Epithelial cell of proximal tubule (primary cell): Measurements from ENCODE around the gene ZNF385B. TPM values are rescaled to one million over a fixed set of nuclear protein-coding genes. Genes with fewer than 3 reads are reported as not detected.
A peak's percentile ranks its signal among the peaks of the same experiment; 100 is the strongest.

ENCODE experiments used
- DNase-seq: peaks from one replicate; pipeline ENCODE4 v3.0.0-alpha.2; 2011; ENCODE audit warnings: low read depth
- H3K4me3 ChIP-seq: 2 replicates; pipeline ENCODE4 v1.5.1; 2011; ENCODE audit warnings: low read depth, mild to moderate bottlenecking, low read length
- CTCF ChIP-seq: conservative IDR thresholded peaks from 2 replicates; pipeline ENCODE4 v1.5.1; 2012; ENCODE audit warnings: low read depth, mild to moderate bottlenecking, low read length
- total RNA-seq: library from RNA; depleted of rRNA; stranded (reverse); fragments of >200 nt; gene quantifications from 2 replicates; pipeline ENCODE4 v1.2.3, GENCODE V29; 2015

Gene ZNF385B
- total RNA-seq, 1 donor from 2014 or later, result 0.69 TPM

- no peak for TF ChIP-seq CTCF
- no peak for DNase-seq
- H3K4me3 ChIP-seq, result no peak overlapping the region
Observed at GRCh38 chr2:179551539-179552045, 309.8 kb downstream of the ZNF385B start.

GRCh38 chr2:179550849-179551248 lies 310.6 kb downstream of the ZNF385B start:
- DNase-seq, result no peak
- no peak for TF ChIP-seq CTCF
- H3K4me3 ChIP-seq, result no peak overlapping the region

GRCh38 chr2:179550214-179550613 lies 311.2 kb downstream of the ZNF385B start:
- TF ChIP-seq CTCF, result no peak
- no peak overlapping the region for H3K4me3 ChIP-seq
- DNase-seq, result no peak

GRCh38 chr2:179546656-179547055 lies 314.8 kb downstream of the ZNF385B start:
- TF ChIP-seq CTCF, result no peak
- no peak overlapping the region for H3K4me3 ChIP-seq
- DNase-seq, result peak; percentile 52

GRCh38 chr2:179545024-179545423 lies 316.4 kb downstream of the ZNF385B start:
- no peak overlapping the region for H3K4me3 ChIP-seq
- DNase-seq, result no peak
- TF ChIP-seq CTCF, result no peak

GRCh38 chr2:179543361-179543901 lies 318.0 kb downstream of the ZNF385B start:
- DNase-seq, result no peak
- TF ChIP-seq CTCF, result no peak
- no peak overlapping the region for H3K4me3 ChIP-seq

- DNase-seq, result no peak
- no peak overlapping the region for H3K4me3 ChIP-seq
- TF ChIP-seq CTCF, result no peak
Observed at GRCh38 chr2:179541586-179541985, 319.8 kb downstream of the ZNF385B start.
